CD8-positive, alpha-beta memory T cell (primary cell): ENCODE results near the gene ZNF516. TPM values are rescaled to one million over a fixed set of nuclear protein-coding genes. Genes with fewer than 3 reads are reported as not detected.

Source experiments
- CTCF ChIA-PET: fragments of 350-600 bp; sonication (Branson Sonifier 250); formaldehyde crosslinking; loops from one replicate; lab custom pipeline; 2021; ENCODE audit warnings: antibody characterized with exemption; lab: Charles Lee
- POLR2A ChIA-PET: fragments of 350-600 bp; sonication (Branson Sonifier 250); formaldehyde crosslinking; loops from one replicate; lab custom pipeline; 2021; ENCODE audit warnings: antibody characterized with exemption; lab: Charles Lee
- DNase-seq, 5 donors: peaks; one replicate each; pipeline versions ENCODE4 v3.0.0 to v3.0.0-alpha.2; 2020 to 2022; ENCODE audit warnings: mixed read lengths in 1 of 5
- H3K27ac ChIP-seq: one replicate; pipeline ENCODE4 v1.7.0; 2013; ENCODE audit warnings: low read depth, mild to moderate bottlenecking, low read length, moderate library complexity
- H3K27me3 ChIP-seq: 2 replicates; pipeline ENCODE4 v1.7.0; 2013; ENCODE audit warnings: low read length, mild to moderate bottlenecking; ENCODE audit not compliant: insufficient read depth, poor library complexity, severe bottlenecking
- H3K36me3 ChIP-seq: 2 replicates; pipeline ENCODE4 v1.7.0; 2013; ENCODE audit warnings: mild to moderate bottlenecking, low read length, moderate library complexity; ENCODE audit not compliant: insufficient read depth
- H3K4me1 ChIP-seq: 2 replicates; pipeline ENCODE4 v1.7.0; 2013; ENCODE audit warnings: mild to moderate bottlenecking, low read length, moderate library complexity; ENCODE audit not compliant: insufficient read depth
- H3K4me3 ChIP-seq: 2 replicates; pipeline ENCODE4 v1.7.0; 2013; ENCODE audit warnings: mild to moderate bottlenecking, low read length
- H3K9me3 ChIP-seq: 2 replicates; pipeline ENCODE4 v1.7.0; 2013; ENCODE audit warnings: mild to moderate bottlenecking, low read length
- H3K27ac Mint-ChIP-seq, 8 donors: one replicate each; pipeline ENCODE4 v1.8.0; 2020 to 2021; ENCODE audit warnings: mixed read lengths in 8 of 8, mild to moderate bottlenecking in 6 of 8, inconsistent platforms in 3 of 8, moderate library complexity in 3 of 8
- H3K27me3 Mint-ChIP-seq, 2 donors: one replicate each; pipeline ENCODE4 v1.8.0; 2020 to 2021; ENCODE audit warnings: mixed read lengths in 2 of 2, mild to moderate bottlenecking in 1 of 2, moderate library complexity in 1 of 2
- H3K36me3 Mint-ChIP-seq, 3 donors: one replicate each; pipeline ENCODE4 v1.8.0; 2020 to 2021; ENCODE audit warnings: mixed read lengths in 3 of 3, inconsistent platforms in 1 of 3, mild to moderate bottlenecking in 1 of 3
- H3K4me1 Mint-ChIP-seq, 3 donors: one replicate each; pipeline ENCODE4 v1.8.0; 2020 to 2021; ENCODE audit warnings: mixed read lengths in 3 of 3, inconsistent platforms in 1 of 3, mild to moderate bottlenecking in 1 of 3
- H3K4me3 Mint-ChIP-seq, 7 donors: one replicate each; pipeline ENCODE4 v1.8.0; 2020 to 2021; ENCODE audit warnings: mixed read lengths in 7 of 7, mild to moderate bottlenecking in 6 of 7, moderate library complexity in 4 of 7, inconsistent platforms in 2 of 7
- H3K9me3 Mint-ChIP-seq, 5 donors: one replicate each; pipeline ENCODE4 v1.8.0; 2020 to 2022; ENCODE audit warnings: mixed read lengths in 5 of 5, mild to moderate bottlenecking in 3 of 5, moderate library complexity in 2 of 5, inconsistent platforms in 1 of 5
- polyA plus RNA-seq: library from polyadenylated mRNA; unstranded; fragments of 300-500 nt; fragmentation: Illumina TruSeq; gene quantifications from one replicate; pipeline ENCODE4 v1.2.3, GENCODE V29; 2021
- total RNA-seq, 2 experiments: library from RNA; stranded (reverse); gene quantifications; one replicate each; pipeline ENCODE4 v1.2.3, GENCODE V29; 2021

Gene ZNF516
- total and polyA plus RNA-seq, 3 experiments from 2014 or later = 1.3 to 1.9 (median 1.6) TPM

DNA sequence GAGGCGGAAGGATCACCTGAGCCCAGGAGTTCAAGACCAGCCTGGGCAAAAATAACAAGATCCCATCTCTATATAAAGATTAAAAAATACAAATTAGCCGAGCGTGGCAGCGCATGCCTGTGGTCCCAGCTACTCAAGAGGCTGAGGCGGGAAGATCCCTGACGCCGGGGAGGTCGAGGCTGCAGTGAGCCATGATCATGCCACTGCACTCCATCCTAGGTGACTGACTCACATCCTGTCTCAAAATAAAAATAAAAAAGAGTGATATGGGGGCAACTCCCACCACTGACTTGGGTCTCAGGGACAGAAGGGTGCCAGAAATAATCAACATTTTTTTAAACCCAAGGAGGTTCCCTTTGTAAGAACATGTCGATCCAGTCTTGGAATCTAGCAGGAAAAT is 37.6 kb downstream of the ZNF516 start:
- DNase-seq = no peak
- H3K4me3 Mint-ChIP-seq = no peak overlapping the region
- no peak overlapping the region for H3K27ac Mint-ChIP-seq
- no peaks in the 10 kb centered on the region for H3K4me1 Mint-ChIP-seq
- ChIA-PET CTCF (no interaction called here), POLR2A (no interaction called here)
- H3K36me3 Mint-ChIP-seq = peaks cover 0 to 2% (median 0%) of the 10 kb centered on the region in 3 donors
- no peaks in the 10 kb centered on the region for H3K9me3 Mint-ChIP-seq
- H3K27me3 Mint-ChIP-seq = peaks cover 5 to 20% of the 10 kb centered on the region in 2 donors
- Histone ChIP-seq H3K9me3 (no peaks in the 10 kb centered on the region), H3K27me3 (no peaks in the 10 kb centered on the region), H3K4me1 (peaks cover 2% of the 10 kb centered on the region), H3K4me3 (no peak overlapping the region), H3K36me3 (no peaks in the 10 kb centered on the region), H3K27ac (no peak overlapping the region)

DNA sequence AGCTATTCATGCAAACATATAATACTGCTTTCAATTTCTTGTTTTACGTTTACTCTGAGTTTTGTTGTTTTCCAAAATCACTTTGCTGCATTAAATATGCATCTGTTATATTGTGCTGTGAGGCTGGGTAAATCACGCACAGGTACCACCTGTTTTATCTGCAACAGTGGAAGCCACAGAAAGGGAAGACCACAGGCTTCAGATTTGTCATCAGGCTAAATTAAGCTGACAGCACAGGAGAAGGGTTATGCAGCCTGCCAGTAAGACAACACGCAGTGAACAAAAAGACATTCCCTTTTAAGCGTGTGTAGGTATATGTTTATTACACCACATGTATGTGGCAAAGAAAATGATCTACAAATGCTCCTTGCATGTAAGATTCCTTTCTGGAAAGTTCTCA is 38.2 kb downstream of the ZNF516 start:
- no peak overlapping the region for H3K27ac Mint-ChIP-seq
- no peak overlapping the region for H3K4me3 ChIP-seq
- no peak for DNase-seq
- H3K9me3 ChIP-seq = no peaks in the 10 kb centered on the region
- H3K27me3 Mint-ChIP-seq = peaks cover 7 to 22% of the 10 kb centered on the region in 2 donors
- H3K36me3 ChIP-seq = no peaks in the 10 kb centered on the region
- ChIA-PET POLR2A (no interaction called here), CTCF (no interaction called here)
- peaks cover 0 to 4% (median 0%) of the 10 kb centered on the region in 3 donors for H3K4me1 Mint-ChIP-seq
- H3K4me3 Mint-ChIP-seq = no peak overlapping the region
- H3K4me1 ChIP-seq = peaks cover 9% of the 10 kb centered on the region
- H3K9me3 Mint-ChIP-seq = no peaks in the 10 kb centered on the region
- H3K27me3 ChIP-seq = no peaks in the 10 kb centered on the region
- H3K27ac ChIP-seq = no peak overlapping the region
- H3K36me3 Mint-ChIP-seq = peaks cover 0 to 2% (median 0%) of the 10 kb centered on the region in 3 donors

- peaks cover 15% of the 10 kb centered on the region for H3K4me1 ChIP-seq
- peaks cover 4 to 10% (median 6%) of the 10 kb centered on the region in 3 donors for H3K4me1 Mint-ChIP-seq
- H3K27me3 ChIP-seq = no peaks in the 10 kb centered on the region
- peaks cover 11 to 27% of the 10 kb centered on the region in 2 donors for H3K27me3 Mint-ChIP-seq
- H3K27ac Mint-ChIP-seq = no peak overlapping the region
- CTCF ChIA-PET = no interaction called here
- no peaks in the 10 kb centered on the region for H3K9me3 ChIP-seq
- H3K9me3 Mint-ChIP-seq = no peaks in the 10 kb centered on the region
- peaks cover 0 to 2% (median 0%) of the 10 kb centered on the region in 3 donors for H3K36me3 Mint-ChIP-seq
- POLR2A ChIA-PET = no interaction called here
- H3K36me3 ChIP-seq = no peaks in the 10 kb centered on the region
- no peak for DNase-seq
- H3K4me3 ChIP-seq = no peak overlapping the region
- H3K27ac ChIP-seq = no peak overlapping the region
- H3K4me3 Mint-ChIP-seq = no peak overlapping the region
Observed at GRCh38 chr18:76456018-76456750, 38.9 kb downstream of the ZNF516 start.

GRCh38 chr18:76455003-76455676 is 39.9 kb downstream of the ZNF516 start:
- Mint-ChIP-seq H3K9me3 (no peaks in the 10 kb centered on the region), H3K27ac (peak overlapping the region in 2 of 8 donors; percentile 11 to 44), H3K4me1 (peaks cover 10 to 17% (median 14%) of the 10 kb centered on the region in 3 donors), H3K27me3 (peaks cover 16 to 30% of the 10 kb centered on the region in 2 donors), H3K36me3 (peaks cover 0 to 2% (median 0%) of the 10 kb centered on the region in 3 donors), H3K4me3 (no peak overlapping the region)
- Histone ChIP-seq H3K36me3 (no peaks in the 10 kb centered on the region), H3K4me3 (no peak overlapping the region), H3K27me3 (no peaks in the 10 kb centered on the region), H3K9me3 (no peaks in the 10 kb centered on the region), H3K27ac (no peak overlapping the region), H3K4me1 (peaks cover 15% of the 10 kb centered on the region)
- ChIA-PET POLR2A (no interaction called here), CTCF (no interaction called here)
- DNase-seq = no peak

GRCh38 chr18:76454418-76454817 is 40.6 kb downstream of the ZNF516 start:
- Mint-ChIP-seq H3K9me3 (no peaks in the 10 kb centered on the region), H3K27ac (no peak overlapping the region), H3K4me1 (peaks cover 16 to 24% (median 18%) of the 10 kb centered on the region in 3 donors), H3K27me3 (peaks cover 16 to 36% of the 10 kb centered on the region in 2 donors), H3K4me3 (no peak overlapping the region), H3K36me3 (peaks cover 0 to 2% (median 0%) of the 10 kb centered on the region in 3 donors)
- no peaks in the 10 kb centered on the region for H3K9me3 ChIP-seq
- H3K27ac ChIP-seq = no peak overlapping the region
- H3K36me3 ChIP-seq = no peaks in the 10 kb centered on the region
- H3K4me3 ChIP-seq = no peak overlapping the region
- no peak for DNase-seq
- peaks cover 15% of the 10 kb centered on the region for H3K4me1 ChIP-seq
- no peaks in the 10 kb centered on the region for H3K27me3 ChIP-seq
- CTCF ChIA-PET = no interaction called here
- POLR2A ChIA-PET = no interaction called here

GRCh38 chr18:76453932-76454331 is 41.1 kb downstream of the ZNF516 start:
- peaks cover 18 to 27% (median 21%) of the 10 kb centered on the region in 3 donors for H3K4me1 Mint-ChIP-seq
- H3K9me3 Mint-ChIP-seq = no peaks in the 10 kb centered on the region
- no peak overlapping the region for H3K27ac Mint-ChIP-seq
- H3K36me3 ChIP-seq = no peaks in the 10 kb centered on the region
- peaks cover 15% of the 10 kb centered on the region for H3K4me1 ChIP-seq
- no peak overlapping the region for H3K27ac ChIP-seq
- H3K4me3 Mint-ChIP-seq = no peak overlapping the region
- no peak for DNase-seq
- H3K27me3 Mint-ChIP-seq = peaks cover 18 to 41% of the 10 kb centered on the region in 2 donors
- peaks cover 0 to 2% (median 0%) of the 10 kb centered on the region in 3 donors for H3K36me3 Mint-ChIP-seq
- POLR2A ChIA-PET = no interaction called here
- CTCF ChIA-PET = no interaction called here
- H3K27me3 ChIP-seq = no peaks in the 10 kb centered on the region
- no peaks in the 10 kb centered on the region for H3K9me3 ChIP-seq
- no peak overlapping the region for H3K4me3 ChIP-seq

DNA sequence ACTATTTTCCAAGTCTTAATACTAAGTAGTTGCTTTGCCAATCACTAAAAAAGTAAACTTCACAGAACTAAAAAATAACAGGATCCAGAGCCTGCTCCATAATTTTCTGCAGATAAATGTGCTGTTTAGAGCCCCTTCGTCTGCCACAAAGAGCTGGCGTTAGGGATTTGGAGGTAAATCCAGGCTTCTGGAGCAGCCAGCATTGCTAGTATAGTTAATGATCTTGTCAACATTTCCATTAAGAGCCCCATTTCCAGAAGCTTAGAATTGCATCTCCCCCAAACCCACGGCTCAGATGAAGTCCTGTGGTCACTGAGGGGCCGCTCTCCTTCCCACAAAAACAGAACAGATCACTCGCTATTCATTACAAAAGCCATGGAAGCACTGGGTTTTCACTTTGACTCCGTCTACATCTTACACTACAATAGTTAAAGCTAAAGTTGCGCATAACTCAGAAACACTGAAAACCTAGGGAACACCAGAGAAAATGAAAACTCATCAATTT is 41.9 kb downstream of the ZNF516 start:
- no peak overlapping the region for H3K4me3 ChIP-seq
- no peaks in the 10 kb centered on the region for H3K36me3 ChIP-seq
- H3K9me3 Mint-ChIP-seq = no peaks in the 10 kb centered on the region
- H3K27me3 Mint-ChIP-seq = peaks cover 18 to 49% of the 10 kb centered on the region in 2 donors
- H3K4me1 ChIP-seq = peaks cover 15% of the 10 kb centered on the region
- no peaks in the 10 kb centered on the region for H3K9me3 ChIP-seq
- H3K36me3 Mint-ChIP-seq = no peaks in the 10 kb centered on the region
- DNase-seq = no peak
- no peak overlapping the region for H3K27ac Mint-ChIP-seq
- no peak overlapping the region for H3K27ac ChIP-seq
- no peaks in the 10 kb centered on the region for H3K27me3 ChIP-seq
- peaks cover 18 to 31% (median 22%) of the 10 kb centered on the region in 3 donors for H3K4me1 Mint-ChIP-seq
- CTCF ChIA-PET = no interaction called here
- H3K4me3 Mint-ChIP-seq = no peak overlapping the region
- POLR2A ChIA-PET = no interaction called here

GRCh38 chr18:76452357-76452756 is 42.7 kb downstream of the ZNF516 start:
- Mint-ChIP-seq H3K4me3 (peak overlapping the region in 1 of 7 donors; percentile 6), H3K36me3 (no peaks in the 10 kb centered on the region), H3K27ac (no peak overlapping the region), H3K9me3 (no peaks in the 10 kb centered on the region), H3K27me3 (peaks cover 18 to 51% of the 10 kb centered on the region in 2 donors), H3K4me1 (peaks cover 18 to 32% (median 22%) of the 10 kb centered on the region in 3 donors)
- ChIA-PET CTCF (no interaction called here), POLR2A (no interaction called here)
- Histone ChIP-seq H3K27me3 (no peaks in the 10 kb centered on the region), H3K27ac (no peak overlapping the region), H3K4me1 (peaks cover 15% of the 10 kb centered on the region), H3K9me3 (no peaks in the 10 kb centered on the region), H3K36me3 (no peaks in the 10 kb centered on the region), H3K4me3 (no peak overlapping the region)
- no peak for DNase-seq
